ENCODE data around the gene TRAPPC6A.

The TRAPPC6A gene, protein sequence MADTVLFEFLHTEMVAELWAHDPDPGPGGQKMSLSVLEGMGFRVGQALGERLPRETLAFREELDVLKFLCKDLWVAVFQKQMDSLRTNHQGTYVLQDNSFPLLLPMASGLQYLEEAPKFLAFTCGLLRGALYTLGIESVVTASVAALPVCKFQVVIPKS

DNA sequence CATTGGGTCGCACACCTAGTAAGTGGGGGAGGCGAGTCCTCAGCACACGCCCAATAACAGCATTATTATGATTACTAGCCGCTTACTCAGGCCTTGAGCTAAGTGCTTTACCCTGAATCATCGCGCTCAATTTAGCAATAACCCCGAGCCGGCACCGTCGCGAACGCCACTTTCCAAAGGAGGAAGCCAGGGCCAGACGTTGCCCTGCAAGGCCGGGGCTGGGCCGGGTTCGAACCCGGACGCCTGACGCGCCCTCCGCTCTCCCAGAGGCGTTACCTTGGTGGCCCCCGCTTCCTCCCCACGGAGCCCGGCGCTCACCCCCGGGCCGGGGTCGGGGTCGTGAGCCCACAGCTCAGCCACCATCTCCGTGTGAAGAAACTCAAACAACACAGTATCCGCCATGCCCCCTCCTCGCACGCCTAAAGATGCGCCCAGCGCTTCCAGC, at the start of gene TRAPPC6A:
Gene TRAPPC6A (minus strand): TSS at position 421 of the 445 bp plus-strand sequence. CDS start 19 bp downstream, at position 402.
- DNase-seq (ENCODE audit: low spot score): no peak
- TF ChIP-seq, protein P1, sequence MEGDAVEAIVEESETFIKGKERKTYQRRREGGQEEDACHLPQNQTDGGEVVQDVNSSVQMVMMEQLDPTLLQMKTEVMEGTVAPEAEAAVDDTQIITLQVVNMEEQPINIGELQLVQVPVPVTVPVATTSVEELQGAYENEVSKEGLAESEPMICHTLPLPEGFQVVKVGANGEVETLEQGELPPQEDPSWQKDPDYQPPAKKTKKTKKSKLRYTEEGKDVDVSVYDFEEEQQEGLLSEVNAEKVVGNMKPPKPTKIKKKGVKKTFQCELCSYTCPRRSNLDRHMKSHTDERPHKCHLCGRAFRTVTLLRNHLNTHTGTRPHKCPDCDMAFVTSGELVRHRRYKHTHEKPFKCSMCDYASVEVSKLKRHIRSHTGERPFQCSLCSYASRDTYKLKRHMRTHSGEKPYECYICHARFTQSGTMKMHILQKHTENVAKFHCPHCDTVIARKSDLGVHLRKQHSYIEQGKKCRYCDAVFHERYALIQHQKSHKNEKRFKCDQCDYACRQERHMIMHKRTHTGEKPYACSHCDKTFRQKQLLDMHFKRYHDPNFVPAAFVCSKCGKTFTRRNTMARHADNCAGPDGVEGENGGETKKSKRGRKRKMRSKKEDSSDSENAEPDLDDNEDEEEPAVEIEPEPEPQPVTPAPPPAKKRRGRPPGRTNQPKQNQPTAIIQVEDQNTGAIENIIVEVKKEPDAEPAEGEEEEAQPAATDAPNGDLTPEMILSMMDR (IDR thresholded peaks at IDR 0.05; ENCODE audit: extremely low read depth, insufficient read depth, missing control alignments): no peak
- in situ Hi-C loops (cut with MboI; ENCODE audit: low pct_unique_long_range_greater_than_20kb, low sequenced_read_pairs, unreplicated experiment): no loop called here

DNA sequence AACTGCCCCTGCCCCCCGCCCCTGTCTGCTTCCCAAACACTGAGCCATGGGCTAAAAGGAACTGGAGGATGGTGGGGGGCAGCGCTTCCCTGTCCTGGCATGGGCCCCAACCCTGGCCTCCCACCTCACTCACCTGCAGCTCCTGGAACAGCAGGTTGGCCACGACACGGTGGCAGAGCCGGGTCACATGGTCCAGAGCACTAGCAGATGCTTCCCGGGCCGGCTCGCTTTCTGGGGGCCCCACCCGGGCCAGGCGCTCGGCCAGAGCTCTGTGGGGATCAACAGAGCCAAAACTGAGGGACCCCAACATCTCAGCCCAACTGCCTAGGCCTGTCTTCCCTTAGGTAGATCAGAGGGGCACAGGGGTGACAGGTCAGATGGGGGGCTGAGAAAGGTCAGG, 46.6 kb upstream of the TRAPPC6A start:
- TF ChIP-seq, protein P1 (IDR thresholded peaks at IDR 0.05; ENCODE audit: extremely low read depth, insufficient read depth, missing control alignments): no peak
- in situ Hi-C loops (cut with MboI; ENCODE audit: low pct_unique_long_range_greater_than_20kb, low sequenced_read_pairs, unreplicated experiment): no loop called here

DNA sequence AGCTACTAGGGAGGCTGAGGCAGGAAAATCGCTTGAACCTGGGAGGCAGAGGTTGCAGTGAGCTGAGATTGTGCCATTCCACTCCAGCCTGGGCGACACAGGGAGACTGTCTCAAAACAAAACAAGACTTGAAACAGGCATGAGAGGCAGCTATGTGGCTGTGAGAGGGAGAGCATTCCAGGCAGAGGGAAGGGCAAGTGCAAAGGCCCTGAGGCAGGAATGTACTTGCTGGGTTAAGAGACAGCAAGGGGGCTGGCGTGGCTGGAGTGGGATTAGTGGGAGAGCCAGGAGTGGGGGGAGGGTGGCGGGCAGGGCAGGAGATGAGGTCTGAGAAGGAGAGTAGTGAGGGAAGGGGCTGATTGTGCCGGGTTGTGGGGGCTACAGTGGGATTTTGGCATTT, 45.8 kb upstream of the TRAPPC6A start:
- TF ChIP-seq, protein P1 (IDR thresholded peaks at IDR 0.05; ENCODE audit: extremely low read depth, insufficient read depth, missing control alignments): no peak
- no peak for DNase-seq (ENCODE audit: low spot score)
- in situ Hi-C loops (cut with MboI; ENCODE audit: low pct_unique_long_range_greater_than_20kb, low sequenced_read_pairs, unreplicated experiment): no loop called here

More for the DNA sequence above, 46.6 kb upstream of the TRAPPC6A start:
- DNase-seq (ENCODE audit: low spot score): no peak

DNA sequence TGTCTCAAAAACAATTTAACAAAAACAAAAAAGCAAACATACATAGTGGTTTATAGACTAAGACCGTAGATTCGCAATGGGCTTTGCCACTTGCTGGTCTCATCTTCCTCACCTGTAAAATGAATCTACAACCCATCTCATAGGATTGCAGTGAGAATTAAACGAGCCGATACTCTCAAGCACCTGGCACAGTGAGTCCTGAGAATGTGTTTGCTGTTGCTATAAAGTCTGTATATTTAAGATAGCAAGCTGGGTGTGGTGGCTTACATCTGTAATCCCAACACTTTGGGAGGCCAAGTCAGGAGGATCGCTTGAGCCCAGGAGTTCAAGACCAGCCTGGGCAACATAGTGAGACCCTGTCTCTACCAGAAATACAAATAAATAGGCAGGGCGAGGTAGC, 44.7 kb upstream of the TRAPPC6A start:
- in situ Hi-C loops (cut with MboI; ENCODE audit: low pct_unique_long_range_greater_than_20kb, low sequenced_read_pairs, unreplicated experiment): no loop called here

DNA sequence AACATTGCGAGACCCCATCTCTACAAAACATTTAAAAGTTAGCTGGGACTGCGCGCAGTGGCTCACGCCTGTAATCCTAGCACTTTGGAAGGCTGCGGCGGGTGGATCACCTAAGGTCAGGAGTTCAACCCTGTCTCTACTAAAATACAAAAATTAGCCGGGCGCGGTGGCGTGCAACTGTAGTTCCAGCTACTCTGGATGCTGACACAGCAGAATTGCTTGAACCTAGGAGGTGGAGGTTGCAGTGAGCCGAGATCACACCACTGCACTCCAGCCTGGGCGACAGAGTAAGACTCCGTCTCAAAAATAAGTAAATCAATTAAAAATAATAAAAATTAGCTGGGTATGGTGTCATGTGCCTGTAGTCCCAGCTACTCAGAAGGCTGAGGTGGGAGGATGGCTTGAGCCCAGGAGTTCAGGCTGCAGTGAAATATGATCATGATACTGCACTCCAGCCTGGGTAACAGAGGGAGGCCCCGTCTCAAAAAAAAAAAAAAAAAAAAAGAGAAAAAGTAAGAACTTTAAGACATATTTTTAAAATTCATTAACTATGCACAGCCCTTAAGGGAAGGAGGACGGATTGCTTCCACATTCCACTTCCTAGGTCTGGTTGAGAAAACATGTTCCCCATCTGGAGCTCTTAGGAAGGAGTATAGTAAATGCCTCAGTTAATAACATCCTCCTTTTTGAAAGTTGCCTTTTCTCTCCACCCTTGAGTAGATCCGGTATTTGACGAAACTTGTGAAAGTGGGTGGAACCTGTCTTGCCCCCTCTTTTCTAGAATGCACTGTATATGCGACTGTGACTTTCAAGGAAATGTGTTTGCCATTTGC, 41.1 kb upstream of the TRAPPC6A start:
- in situ Hi-C loops (cut with MboI; ENCODE audit: low pct_unique_long_range_greater_than_20kb, low sequenced_read_pairs, unreplicated experiment): no loop called here
- peak; percentile 7 for DNase-seq (ENCODE audit: low spot score)

More for the DNA sequence above, 44.7 kb upstream of the TRAPPC6A start:
- DNase-seq (ENCODE audit: low spot score): no peak
- TF ChIP-seq, protein P1 (IDR thresholded peaks at IDR 0.05; ENCODE audit: extremely low read depth, insufficient read depth, missing control alignments): no peak

DNA sequence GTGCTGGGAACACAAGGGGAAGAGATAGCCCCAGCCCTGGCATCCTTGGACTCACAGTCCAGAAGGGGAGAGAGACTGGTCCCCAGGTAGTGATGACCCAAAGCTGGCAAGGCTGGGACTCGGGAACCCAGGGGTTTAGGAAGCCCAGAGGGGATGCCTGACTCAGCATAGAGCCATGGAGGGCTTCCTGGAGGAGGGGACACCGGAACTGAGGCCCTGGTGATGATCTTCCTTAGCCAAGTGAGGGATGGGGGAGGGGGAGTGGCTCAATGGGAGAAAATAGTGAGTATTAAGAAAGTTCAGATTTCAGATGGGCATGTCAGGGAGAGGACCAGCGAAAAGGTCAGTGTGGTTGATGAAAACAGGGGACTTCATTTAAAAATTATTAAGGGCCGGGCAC, 40.4 kb upstream of the TRAPPC6A start:
- peak; percentile 2 for DNase-seq (ENCODE audit: low spot score)
- in situ Hi-C loops (cut with MboI; ENCODE audit: low pct_unique_long_range_greater_than_20kb, low sequenced_read_pairs, unreplicated experiment): no loop called here
- TF ChIP-seq, protein P1 (IDR thresholded peaks at IDR 0.05; ENCODE audit: extremely low read depth, insufficient read depth, missing control alignments): no peak

More for the DNA sequence above, 41.1 kb upstream of the TRAPPC6A start:
- TF ChIP-seq, protein P1 (IDR thresholded peaks at IDR 0.05; ENCODE audit: extremely low read depth, insufficient read depth, missing control alignments): no peak

Data from GM13977 (cell line).